Hepatocyte (in vitro differentiated cells): ENCODE results near the gene MRGPRF.

Experiments used
- CTCF ChIP-seq: fragments of 200-600 bp; sonication (generic); IDR thresholded peaks from 2 replicates; pipeline ENCODE4 v1.5.1; 2016; ENCODE audit warnings: antibody characterized with exemption, mild to moderate bottlenecking; ENCODE audit not compliant: poor library complexity
- EZH2 ChIP-seq: fragments of 200-600 bp; sonication (generic); IDR thresholded peaks from 2 replicates; pipeline ENCODE4 v1.6.1; 2016; ENCODE audit warnings: antibody characterized with exemption, mild to moderate bottlenecking, borderline replicate concordance
- EZH2phosphoT487 ChIP-seq: fragments of 200-600 bp; sonication (generic); IDR thresholded peaks from one replicate; pipeline ENCODE4 v1.6.1; 2018; ENCODE audit warnings: antibody characterized with exemption, mild to moderate bottlenecking, low read depth, moderate library complexity; ENCODE audit not compliant: unreplicated experiment, severe bottlenecking

- TF ChIP-seq CTCF (no peak), EZH2 (no peak), EZH2phosphoT487 (no peak)
Measured at GRCh38 chr11:68956547-68957254, 56.3 kb downstream of the MRGPRF start.
